OCI-LY7 (cell line): ENCODE results near the gene SNCA. TPM values are rescaled to one million over a fixed set of nuclear protein-coding genes. Genes with fewer than 3 reads are reported as not detected.

ENCODE experiments used
- BruUV-seq: library from RNA; stranded (reverse); fragments of 400-500 nt; replicated peaks from 2 replicates; lab custom pipeline; 2021; lab: Mats Ljungman, UMichigan
- CTCF ChIA-PET: fragments of 300-600 bp; sonication (Branson Sonifier 250); formaldehyde crosslinking; loops from one replicate; lab custom pipeline; 2022; ENCODE audit warnings: antibody characterized with exemption; ENCODE audit not compliant: unreplicated experiment; lab: Charles Lee
- POLR2A ChIA-PET: fragments of 300-600 bp; sonication (Branson Sonifier 250); formaldehyde crosslinking; loops from one replicate; lab custom pipeline; 2022; ENCODE audit warnings: antibody characterized with exemption; lab: Charles Lee
- DNase-seq: peaks from one replicate; pipeline ENCODE4 v3.0.0-alpha.2; 2015; ENCODE audit warnings: low spot score
- H2AFZ ChIP-seq: fragments of 200-600 bp; sonication (generic), shearing (Covaris generic); 2 replicates; pipeline ENCODE4 v1.6.1; 2014; ENCODE audit warnings: mild to moderate bottlenecking, antibody characterized with exemption, low read length, moderate library complexity
- H3K27ac ChIP-seq: fragments of 200-600 bp; sonication (generic); 2 replicates; pipeline ENCODE4 v1.5.1; 2014; ENCODE audit warnings: mixed run types, low read depth, mild to moderate bottlenecking, moderate library complexity, low read length, inconsistent platforms; ENCODE audit not compliant: poor library complexity, severe bottlenecking
- H3K36me3 ChIP-seq: fragments of 200-600 bp; sonication (generic); 2 replicates; pipeline ENCODE4 v1.6.1; 2014; ENCODE audit warnings: mild to moderate bottlenecking, antibody characterized with exemption, low read length, moderate library complexity, mixed read lengths; ENCODE audit not compliant: insufficient read depth
- H3K4me1 ChIP-seq: fragments of 200-600 bp; sonication (generic); 2 replicates; pipeline ENCODE4 v1.5.1; 2014; ENCODE audit warnings: mild to moderate bottlenecking, low read length; ENCODE audit not compliant: insufficient read depth, poor library complexity, severe bottlenecking
- H3K4me2 ChIP-seq: fragments of 200-600 bp; sonication (generic); 2 replicates; pipeline ENCODE4 v1.6.1; 2014; ENCODE audit warnings: mild to moderate bottlenecking, low read length
- H3K4me3 ChIP-seq: fragments of 200-600 bp; sonication (generic); 2 replicates; pipeline ENCODE4 v1.5.1; 2014; ENCODE audit warnings: mild to moderate bottlenecking, low read depth, low read length; ENCODE audit not compliant: poor library complexity, severe bottlenecking
- H3K79me2 ChIP-seq: fragments of 200-600 bp; sonication (generic); 2 replicates; pipeline ENCODE4 v1.6.1; 2016; ENCODE audit warnings: low read depth, mild to moderate bottlenecking, low read length, moderate library complexity, mixed read lengths; ENCODE audit not compliant: insufficient read depth
- H3K9me2 ChIP-seq: fragments of 200-600 bp; sonication (generic); 2 replicates; pipeline ENCODE4 v1.6.1; 2016; ENCODE audit warnings: mild to moderate bottlenecking, low read length, mixed read lengths; ENCODE audit not compliant: insufficient read depth
- H3K9me3 ChIP-seq: fragments of 200-600 bp; sonication (generic); 2 replicates; pipeline ENCODE4 v1.6.1; 2014; ENCODE audit warnings: mild to moderate bottlenecking, mixed run types, low read length, mixed read lengths
- H4K20me1 ChIP-seq: fragments of 200-600 bp; sonication (generic); 2 replicates; pipeline ENCODE4 v1.6.1; 2014; ENCODE audit warnings: mild to moderate bottlenecking, antibody characterized with exemption, low read length, moderate library complexity, mixed read lengths; ENCODE audit not compliant: insufficient read depth
- CTCF ChIP-seq: fragments of 200-600 bp; sonication (generic); conservative IDR thresholded peaks from 2 replicates; pipeline ENCODE4 v1.5.1; 2014; ENCODE audit warnings: mild to moderate bottlenecking, antibody characterized with exemption, low read length, moderate library complexity, mixed read lengths
- EZH2phosphoT487 ChIP-seq: fragments of 200-600 bp; sonication (generic); IDR thresholded peaks from 2 replicates; pipeline ENCODE4 v1.6.1; 2018; ENCODE audit warnings: low read depth, borderline replicate concordance, mild to moderate bottlenecking, mixed run types, antibody characterized with exemption, low read length, moderate library complexity, mixed read lengths
- intact Hi-C: fragments of 100-400 bp; cut with micrococcal nuclease; formaldehyde crosslinking; loops from one replicate; pipeline ENCODE4 v1.10.0; 2022; ENCODE audit not compliant: unreplicated experiment
- total RNA-seq, 2 experiments: library from RNA; depleted of rRNA in 1 of 2; stranded (reverse); fragments of >200 nt in 1 of 2; shearing (Covaris generic) in 1 of 2; gene quantifications; 2 replicates each; pipeline ENCODE4 v1.2.3, GENCODE V29; 2014 to 2022

Gene SNCA
- total RNA-seq, 2 experiments from 2014 or later, result not detected

GRCh38 chr4:89682808-89683207, 154.2 kb downstream of the SNCA start:
- Histone ChIP-seq H3K79me2 (no peaks in the 10 kb centered on the region), H3K27ac (no peak overlapping the region), H3K36me3 (no peaks in the 10 kb centered on the region), H3K4me2 (no peak overlapping the region), H4K20me1 (no peaks in the 10 kb centered on the region), H2AFZ (no peak overlapping the region), H3K4me3 (no peak overlapping the region), H3K4me1 (no peaks in the 10 kb centered on the region), H3K9me3 (no peaks in the 10 kb centered on the region), H3K9me2 (no peaks in the 10 kb centered on the region)
- BruUV-seq, result no TSS peak
- DNase-seq, result no peak
- intact Hi-C loops, result no loop called here
- no peak for TF ChIP-seq CTCF
- no peak for TF ChIP-seq EZH2phosphoT487
- POLR2A ChIA-PET, result no interaction called here
- CTCF ChIA-PET, result no interaction called here

- no peaks in the 10 kb centered on the region for H3K9me3 ChIP-seq
- BruUV-seq, result no TSS peak
- no peaks in the 10 kb centered on the region for H3K79me2 ChIP-seq
- no peak overlapping the region for H3K4me3 ChIP-seq
- H2AFZ ChIP-seq, result no peak overlapping the region
- H3K36me3 ChIP-seq, result no peaks in the 10 kb centered on the region
- ChIA-PET CTCF (no interaction called here), POLR2A (no interaction called here)
- no peaks in the 10 kb centered on the region for H3K9me2 ChIP-seq
- DNase-seq, result no peak
- intact Hi-C loops, result no loop called here
- H3K27ac ChIP-seq, result no peak overlapping the region
- TF ChIP-seq EZH2phosphoT487 (no peak), CTCF (no peak)
- no peaks in the 10 kb centered on the region for H4K20me1 ChIP-seq
- no peaks in the 10 kb centered on the region for H3K4me1 ChIP-seq
- H3K4me2 ChIP-seq, result no peak overlapping the region
Measured at GRCh38 chr4:89681671-89682070, 155.3 kb downstream of the SNCA start.

GRCh38 chr4:89681219-89681618, 155.7 kb downstream of the SNCA start:
- Histone ChIP-seq H2AFZ (no peak overlapping the region), H4K20me1 (no peaks in the 10 kb centered on the region), H3K4me1 (no peaks in the 10 kb centered on the region), H3K9me3 (no peaks in the 10 kb centered on the region), H3K36me3 (no peaks in the 10 kb centered on the region), H3K9me2 (no peaks in the 10 kb centered on the region), H3K79me2 (no peaks in the 10 kb centered on the region), H3K4me2 (no peak overlapping the region), H3K4me3 (no peak overlapping the region), H3K27ac (no peak overlapping the region)
- intact Hi-C loops, result no loop called here
- ChIA-PET CTCF (no interaction called here), POLR2A (interaction anchor here (1.2 kb wide), 1 partner anchor 13 kb away, joined by 3 read pairs; no protein-coding TSS in a partner anchor)
- TF ChIP-seq EZH2phosphoT487, result no peak
- TF ChIP-seq CTCF, result no peak
- DNase-seq, result no peak
- no TSS peak for BruUV-seq
